T-helper 17 cell (primary cell): Measurements from ENCODE around the gene TRPC4AP. TPM values are rescaled to one million over a fixed set of nuclear protein-coding genes. Genes with fewer than 3 reads are reported as not detected.

ENCODE experiments used
- ATAC-seq: fragments of 150-1000 bp; cut with Tn5 transposase; 2 replicates; pipeline ENCODE4 v1.10.0; 2021; ENCODE audit warnings: mild to moderate bottlenecking, moderate library complexity
- DNase-seq, 3 donors: peaks; one replicate each; pipeline versions ENCODE4 v3.0.0 to v3.0.0-alpha.2; 2020 to 2021
- H3K9me3 ChIP-seq: one replicate; pipeline ENCODE4 v1.7.0; 2013; ENCODE audit warnings: low read length, mild to moderate bottlenecking; ENCODE audit not compliant: control insufficient read depth, poor library complexity, severe bottlenecking
- H3K27ac Mint-ChIP-seq: one replicate; pipeline ENCODE4 v1.8.0; 2022; ENCODE audit warnings: mild to moderate bottlenecking, moderate library complexity, mixed read lengths
- H3K27me3 Mint-ChIP-seq: one replicate; pipeline ENCODE4 v1.8.0; 2022; ENCODE audit warnings: mixed read lengths
- H3K36me3 Mint-ChIP-seq: one replicate; pipeline ENCODE4 v1.8.0; 2022; ENCODE audit warnings: low read depth, mixed read lengths
- H3K4me1 Mint-ChIP-seq: one replicate; pipeline ENCODE4 v1.8.0; 2022; ENCODE audit warnings: mild to moderate bottlenecking, mixed read lengths
- H3K4me3 Mint-ChIP-seq: one replicate; pipeline ENCODE4 v1.8.0; 2022; ENCODE audit warnings: mild to moderate bottlenecking, moderate library complexity, mixed read lengths
- total RNA-seq, 4 donors: library from RNA in 2 of 4; stranded (reverse) in 2 of 4; gene quantifications; one replicate each; pipeline ENCODE4 v1.2.3 and lab custom pipeline; 2022 to 2026

TRPC4AP gene
- total RNA-seq, 2 donors from 2014 or later, result 50.8 to 52.7 TPM

DNA sequence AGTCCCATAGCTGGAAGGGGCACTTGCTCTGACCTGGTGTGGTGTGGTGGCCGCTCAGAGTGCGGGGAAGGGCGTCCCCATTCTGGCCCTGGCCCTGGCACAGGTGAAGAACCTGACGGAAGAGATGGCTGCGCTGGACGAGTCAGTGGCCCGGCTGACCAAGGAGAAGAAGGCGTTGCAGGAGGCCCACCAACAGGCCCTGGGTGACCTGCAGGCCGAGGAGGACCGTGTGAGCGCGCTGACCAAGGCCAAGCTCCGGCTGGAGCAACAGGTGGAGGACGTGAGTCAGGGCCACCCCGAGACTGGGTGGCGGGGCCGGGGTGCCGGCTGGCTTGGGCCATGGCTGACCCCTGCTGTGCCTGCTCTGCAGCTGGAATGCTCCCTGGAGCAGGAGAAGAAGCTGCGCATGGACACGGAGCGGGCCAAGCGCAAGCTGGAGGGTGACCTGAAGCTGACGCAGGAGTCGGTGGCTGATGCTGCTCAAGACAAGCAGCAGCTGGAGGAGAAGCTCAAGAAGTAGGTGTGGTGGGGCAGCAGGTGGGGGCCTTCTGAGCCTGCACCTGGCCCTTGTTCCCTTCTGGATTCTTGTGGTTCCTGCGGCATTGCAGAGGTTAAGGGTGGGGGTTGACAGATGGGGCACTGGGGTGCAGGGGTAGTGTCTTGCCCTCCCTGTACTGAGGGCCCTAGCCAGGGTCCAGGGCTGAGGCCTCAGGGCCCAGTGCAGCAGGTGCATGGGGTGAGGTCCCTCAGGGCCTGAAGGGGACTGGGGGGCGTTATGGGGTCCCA is 96.2 kb downstream of the TRPC4AP start:
- peaks cover 17% of the 10 kb centered on the region for H3K36me3 Mint-ChIP-seq

DNA sequence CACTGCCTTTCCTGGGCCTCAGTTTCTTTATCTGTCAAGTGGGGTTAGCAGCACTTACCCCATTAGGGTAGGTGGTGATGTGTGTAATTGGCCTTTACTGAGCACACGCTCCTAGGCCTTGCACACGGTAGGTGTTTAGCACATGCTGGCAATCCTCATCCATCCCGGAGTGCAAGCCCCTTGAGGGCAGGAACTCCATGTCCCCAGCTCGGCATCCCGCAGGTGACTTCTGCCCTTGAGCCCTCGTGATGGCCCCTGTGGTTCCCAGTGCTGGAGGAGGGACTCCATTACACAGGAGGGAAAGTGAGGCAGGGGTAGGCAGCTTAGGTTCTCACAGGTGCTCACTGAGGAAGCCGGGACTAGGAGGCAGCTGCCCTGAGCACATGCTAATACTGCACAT is 96.9 kb downstream of the TRPC4AP start:
- no peak overlapping the region for H3K27ac Mint-ChIP-seq
- H3K36me3 Mint-ChIP-seq, result peaks cover 17% of the 10 kb centered on the region
- ATAC-seq (no peak), DNase-seq (no peak)
- no peaks in the 10 kb centered on the region for H3K27me3 Mint-ChIP-seq
- no peak overlapping the region for H3K4me3 Mint-ChIP-seq
- H3K4me1 Mint-ChIP-seq, result peaks cover 10% of the 10 kb centered on the region
- no peaks in the 10 kb centered on the region for H3K9me3 ChIP-seq

More for the DNA sequence above, 96.2 kb downstream of the TRPC4AP start:
- Mint-ChIP-seq H3K27me3 (no peaks in the 10 kb centered on the region), H3K4me3 (no peak overlapping the region), H3K27ac (no peak overlapping the region), H3K4me1 (peaks cover 13% of the 10 kb centered on the region)
- H3K9me3 ChIP-seq, result no peaks in the 10 kb centered on the region
- DNase-seq, result no peak
- ATAC-seq, result no peak

DNA sequence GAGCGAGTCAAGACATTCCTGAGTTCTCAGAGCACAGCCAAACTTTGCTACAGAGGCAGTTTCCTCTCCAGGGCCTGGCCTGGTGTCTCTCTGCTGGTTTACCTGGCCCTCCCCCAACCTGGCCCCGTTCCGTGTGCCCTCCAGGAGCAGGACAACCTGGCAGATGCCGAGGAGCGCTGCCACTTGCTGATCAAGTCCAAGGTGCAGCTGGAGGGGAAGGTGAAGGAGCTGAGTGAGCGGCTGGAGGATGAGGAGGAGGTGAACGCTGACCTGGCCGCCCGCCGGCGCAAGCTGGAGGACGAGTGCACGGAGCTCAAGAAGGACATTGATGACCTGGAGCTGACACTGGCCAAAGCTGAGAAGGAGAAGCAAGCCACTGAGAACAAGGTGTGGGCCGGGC is 97.4 kb downstream of the TRPC4AP start:
- no peak overlapping the region for H3K4me3 Mint-ChIP-seq
- H3K36me3 Mint-ChIP-seq, result peaks cover 17% of the 10 kb centered on the region
- H3K27me3 Mint-ChIP-seq, result no peaks in the 10 kb centered on the region
- no peaks in the 10 kb centered on the region for H3K9me3 ChIP-seq
- DNase-seq (no peak), ATAC-seq (no peak)
- peaks cover 10% of the 10 kb centered on the region for H3K4me1 Mint-ChIP-seq
- no peak overlapping the region for H3K27ac Mint-ChIP-seq

DNA sequence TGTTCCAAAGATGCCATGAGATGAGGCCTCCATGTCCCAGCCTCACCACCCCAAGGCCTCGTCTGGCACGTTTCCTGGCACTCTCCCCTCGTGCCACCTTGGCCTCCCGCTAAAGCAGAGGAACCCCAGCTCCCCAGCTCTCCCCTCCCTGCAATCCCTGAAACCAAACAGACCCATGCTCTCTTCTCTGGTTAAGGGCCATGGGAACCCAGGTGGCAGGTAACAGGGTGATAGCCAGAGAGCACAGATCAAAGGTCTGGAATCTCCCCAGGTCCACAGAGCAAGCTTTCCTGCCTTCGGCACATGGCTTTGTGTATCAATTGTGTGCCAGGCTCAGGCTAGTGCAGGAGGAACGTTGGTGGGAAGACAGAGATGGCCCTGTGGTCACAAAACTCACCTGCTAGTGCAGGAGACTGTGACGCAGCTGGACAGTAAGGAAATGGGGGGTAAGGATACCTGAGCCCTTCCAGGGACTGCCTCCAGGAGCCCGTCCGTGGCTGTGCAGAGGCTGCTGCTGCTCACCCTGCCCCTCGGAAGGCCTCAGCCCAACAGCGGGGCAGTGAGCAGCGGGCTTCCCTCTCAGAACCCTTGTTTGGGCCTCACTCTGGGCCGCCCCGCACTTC is 98.0 kb downstream of the TRPC4AP start:
- no peaks in the 10 kb centered on the region for H3K27me3 Mint-ChIP-seq
- H3K4me1 Mint-ChIP-seq, result peaks cover 10% of the 10 kb centered on the region
- no peaks in the 10 kb centered on the region for H3K9me3 ChIP-seq
- no peak for DNase-seq
- H3K36me3 Mint-ChIP-seq, result peaks cover 17% of the 10 kb centered on the region
- no peak for ATAC-seq
- no peak overlapping the region for H3K27ac Mint-ChIP-seq
- H3K4me3 Mint-ChIP-seq, result no peak overlapping the region

DNA sequence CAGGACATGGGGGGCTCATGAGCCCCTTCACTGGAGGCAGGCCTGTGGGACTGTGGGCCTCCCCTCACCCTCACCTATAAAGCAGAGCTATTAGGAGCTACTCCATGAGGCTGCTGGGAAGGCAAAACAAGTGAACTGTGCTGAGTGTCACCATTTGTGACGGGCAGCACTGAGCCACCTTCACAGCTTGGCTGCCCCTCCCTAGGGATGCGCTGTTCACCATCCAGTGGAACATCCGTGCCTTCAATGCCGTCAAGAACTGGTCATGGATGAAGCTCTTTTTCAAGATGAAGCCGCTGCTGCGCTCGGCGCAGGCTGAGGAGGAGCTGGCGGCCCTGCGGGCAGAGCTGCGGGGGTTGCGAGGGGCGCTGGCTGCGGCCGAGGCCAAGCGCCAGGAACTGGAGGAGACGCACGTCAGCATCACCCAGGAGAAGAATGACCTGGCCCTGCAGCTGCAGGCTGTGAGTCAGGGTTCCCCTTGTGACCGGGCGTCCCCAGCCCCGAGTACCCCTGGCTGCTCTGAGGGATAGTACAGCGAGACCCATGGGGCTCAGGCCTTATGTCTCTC is 98.6 kb downstream of the TRPC4AP start:
- peaks cover 14% of the 10 kb centered on the region for H3K36me3 Mint-ChIP-seq
- no peak for ATAC-seq
- H3K4me1 Mint-ChIP-seq, result peaks cover 9% of the 10 kb centered on the region
- no peaks in the 10 kb centered on the region for H3K27me3 Mint-ChIP-seq
- DNase-seq, result no peak
- no peak overlapping the region for H3K27ac Mint-ChIP-seq
- H3K9me3 ChIP-seq, result no peaks in the 10 kb centered on the region
- no peak overlapping the region for H3K4me3 Mint-ChIP-seq

DNA sequence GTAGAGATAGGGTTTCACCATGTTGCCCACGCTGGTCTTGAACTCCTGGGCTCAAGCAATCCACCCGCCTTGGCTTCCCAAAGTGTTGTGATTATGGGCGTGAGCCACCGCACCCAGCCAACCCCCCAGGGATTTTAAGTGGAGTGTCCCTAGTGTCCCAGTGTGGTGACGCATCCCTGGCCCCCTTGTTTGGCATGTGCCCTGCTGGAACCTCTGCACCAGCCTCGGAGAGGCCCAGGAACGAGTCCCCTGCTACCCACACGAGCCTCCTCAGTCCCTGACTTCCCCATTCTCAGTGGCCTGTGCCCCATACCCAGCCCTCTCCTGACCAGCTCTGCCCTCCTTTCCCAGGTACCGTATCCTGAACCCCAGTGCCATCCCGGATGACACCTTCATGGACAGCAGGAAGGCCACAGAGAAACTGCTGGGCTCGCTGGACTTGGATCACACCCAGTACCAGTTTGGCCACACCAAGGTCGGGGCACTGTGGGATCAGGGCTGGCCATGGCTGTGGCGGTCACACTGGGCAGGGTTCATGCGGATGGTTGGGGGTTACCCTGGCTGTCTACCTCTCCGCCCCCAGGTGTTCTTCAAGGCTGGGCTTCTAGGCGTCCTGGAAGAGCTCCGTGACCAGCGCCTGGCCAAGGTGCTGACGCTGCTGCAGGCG is 99.7 kb downstream of the TRPC4AP start:
- H3K27me3 Mint-ChIP-seq, result no peaks in the 10 kb centered on the region
- H3K36me3 Mint-ChIP-seq, result peaks cover 7% of the 10 kb centered on the region
- H3K27ac Mint-ChIP-seq, result no peak overlapping the region
- no peak for ATAC-seq
- H3K4me1 Mint-ChIP-seq, result peaks cover 8% of the 10 kb centered on the region
- H3K9me3 ChIP-seq, result no peaks in the 10 kb centered on the region
- DNase-seq, result no peak
- no peak overlapping the region for H3K4me3 Mint-ChIP-seq

DNA sequence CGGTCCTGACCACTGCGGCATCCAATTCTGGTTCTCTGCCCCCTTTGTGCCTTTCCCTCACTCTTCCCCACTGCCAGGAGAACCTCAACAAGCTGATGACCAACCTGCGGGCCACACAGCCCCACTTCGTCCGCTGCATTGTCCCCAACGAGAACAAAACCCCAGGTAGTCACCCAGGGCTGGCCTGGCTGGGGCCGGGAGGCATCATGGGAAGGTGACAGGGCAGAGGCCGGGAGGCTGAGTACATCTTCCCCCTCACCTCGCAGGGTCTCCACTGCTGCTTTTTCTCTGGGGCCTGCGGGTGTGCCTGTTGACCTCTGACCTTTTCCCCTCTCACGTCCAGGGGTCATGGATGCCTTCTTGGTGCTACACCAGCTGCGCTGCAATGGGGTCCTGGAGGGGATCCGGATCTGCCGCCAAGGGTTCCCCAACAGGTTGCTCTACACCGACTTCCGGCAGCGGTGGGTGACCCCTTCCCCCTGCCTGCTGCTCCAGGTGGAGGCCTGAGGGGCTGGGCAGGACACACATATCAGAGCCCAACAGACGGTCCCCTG is 101.9 kb downstream of the TRPC4AP start:
- H3K27me3 Mint-ChIP-seq, result peaks cover 2% of the 10 kb centered on the region
- H3K4me3 Mint-ChIP-seq, result no peak overlapping the region
- H3K36me3 Mint-ChIP-seq, result no peaks in the 10 kb centered on the region
- DNase-seq (no peak), ATAC-seq (no peak)
- H3K9me3 ChIP-seq, result no peaks in the 10 kb centered on the region
- no peak overlapping the region for H3K27ac Mint-ChIP-seq
- H3K4me1 Mint-ChIP-seq, result peaks cover 3% of the 10 kb centered on the region

DNA sequence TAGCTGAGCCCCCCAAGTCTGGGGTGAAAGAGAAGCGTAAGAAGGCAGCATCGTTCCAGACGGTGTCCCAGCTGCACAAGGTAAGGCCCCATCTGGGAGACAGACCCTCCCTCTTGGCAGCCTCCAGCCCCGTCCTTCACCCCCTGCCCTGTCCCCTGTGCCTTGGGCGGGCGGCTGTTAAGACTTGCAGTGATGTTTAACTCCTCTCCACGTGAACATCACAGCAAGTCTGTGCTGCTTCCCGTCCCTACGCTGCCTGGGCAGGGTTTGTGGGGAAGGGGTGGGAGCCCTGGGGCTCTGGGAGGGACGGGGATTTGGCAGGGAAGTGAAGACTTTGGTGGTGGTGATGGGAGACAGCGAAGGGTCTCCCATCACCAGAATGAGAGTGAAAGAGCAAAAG is 102.4 kb downstream of the TRPC4AP start:
- H3K4me1 Mint-ChIP-seq, result peaks cover 3% of the 10 kb centered on the region
- H3K4me3 Mint-ChIP-seq, result no peak overlapping the region
- DNase-seq, result no peak
- no peaks in the 10 kb centered on the region for H3K9me3 ChIP-seq
- no peak for ATAC-seq
- H3K36me3 Mint-ChIP-seq, result no peaks in the 10 kb centered on the region
- H3K27ac Mint-ChIP-seq, result no peak overlapping the region
- peaks cover 7% of the 10 kb centered on the region for H3K27me3 Mint-ChIP-seq

DNA sequence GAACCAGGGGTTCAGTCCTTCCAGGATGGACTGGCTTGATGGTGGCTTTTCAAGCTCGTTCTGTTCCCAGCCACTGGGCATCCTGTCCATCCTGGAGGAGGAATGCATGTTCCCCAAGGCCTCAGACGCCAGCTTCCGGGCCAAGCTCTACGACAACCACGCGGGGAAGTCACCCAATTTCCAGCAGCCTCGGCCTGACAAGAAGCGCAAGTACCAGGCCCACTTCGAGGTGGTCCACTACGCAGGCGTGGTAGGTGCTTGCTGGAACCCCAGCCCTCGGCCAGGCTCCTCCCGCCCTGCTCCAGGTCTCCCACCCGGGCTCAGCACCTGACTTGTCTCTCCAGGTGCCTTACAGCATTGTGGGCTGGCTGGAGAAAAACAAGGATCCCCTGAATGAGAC is 102.9 kb downstream of the TRPC4AP start:
- peaks cover 9% of the 10 kb centered on the region for H3K27me3 Mint-ChIP-seq
- H3K9me3 ChIP-seq, result no peaks in the 10 kb centered on the region
- DNase-seq (no peak), ATAC-seq (no peak)
- no peaks in the 10 kb centered on the region for H3K36me3 Mint-ChIP-seq
- no peak overlapping the region for H3K4me3 Mint-ChIP-seq
- H3K27ac Mint-ChIP-seq, result no peak overlapping the region
- peaks cover 3% of the 10 kb centered on the region for H3K4me1 Mint-ChIP-seq

DNA sequence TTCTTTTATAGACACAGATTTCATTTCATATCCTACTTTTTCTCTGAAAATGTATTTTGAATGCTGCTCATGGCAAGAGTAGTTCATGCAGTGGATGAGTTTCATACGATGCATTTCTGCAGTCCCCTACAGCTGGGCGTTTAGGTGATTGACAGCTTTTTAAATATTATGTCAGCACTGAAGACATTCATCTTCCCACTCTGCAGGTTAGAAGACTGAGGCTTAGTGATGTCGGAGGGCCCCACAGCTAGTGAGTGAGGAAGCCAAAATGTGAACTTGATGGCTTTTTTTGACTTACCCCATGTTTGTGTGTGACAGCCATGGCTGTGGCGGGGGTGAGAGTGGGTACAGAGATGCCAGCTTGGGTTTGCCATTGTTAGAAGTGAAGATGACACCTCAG is 103.5 kb downstream of the TRPC4AP start:
- peaks cover 10% of the 10 kb centered on the region for H3K27me3 Mint-ChIP-seq
- no peak overlapping the region for H3K4me3 Mint-ChIP-seq
- H3K36me3 Mint-ChIP-seq, result no peaks in the 10 kb centered on the region
- no peak for DNase-seq
- H3K4me1 Mint-ChIP-seq, result peaks cover 3% of the 10 kb centered on the region
- no peaks in the 10 kb centered on the region for H3K9me3 ChIP-seq
- H3K27ac Mint-ChIP-seq, result no peak overlapping the region
- no peak for ATAC-seq

DNA sequence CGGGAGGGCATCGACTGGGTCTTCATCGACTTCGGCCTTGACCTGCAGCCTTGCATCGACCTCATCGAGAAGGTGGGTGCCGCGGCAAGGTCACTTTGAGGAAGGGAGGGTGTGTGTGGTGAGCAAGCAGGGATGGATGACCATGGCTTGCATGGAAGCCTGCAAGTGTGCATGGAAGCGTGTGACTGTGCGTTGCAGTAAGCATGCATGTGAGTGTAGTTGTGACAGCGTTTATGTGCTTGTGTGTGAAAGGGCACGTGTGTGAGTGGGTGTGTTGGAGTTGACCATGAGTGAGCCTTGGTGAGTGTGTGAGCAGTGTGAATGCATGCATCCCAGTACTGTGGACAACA is 104.4 kb downstream of the TRPC4AP start:
- H3K9me3 ChIP-seq, result no peaks in the 10 kb centered on the region
- ATAC-seq (no peak), DNase-seq (no peak)
- Mint-ChIP-seq H3K27ac (no peak overlapping the region), H3K36me3 (no peaks in the 10 kb centered on the region), H3K27me3 (peaks cover 18% of the 10 kb centered on the region), H3K4me3 (no peak overlapping the region), H3K4me1 (peaks cover 5% of the 10 kb centered on the region)

DNA sequence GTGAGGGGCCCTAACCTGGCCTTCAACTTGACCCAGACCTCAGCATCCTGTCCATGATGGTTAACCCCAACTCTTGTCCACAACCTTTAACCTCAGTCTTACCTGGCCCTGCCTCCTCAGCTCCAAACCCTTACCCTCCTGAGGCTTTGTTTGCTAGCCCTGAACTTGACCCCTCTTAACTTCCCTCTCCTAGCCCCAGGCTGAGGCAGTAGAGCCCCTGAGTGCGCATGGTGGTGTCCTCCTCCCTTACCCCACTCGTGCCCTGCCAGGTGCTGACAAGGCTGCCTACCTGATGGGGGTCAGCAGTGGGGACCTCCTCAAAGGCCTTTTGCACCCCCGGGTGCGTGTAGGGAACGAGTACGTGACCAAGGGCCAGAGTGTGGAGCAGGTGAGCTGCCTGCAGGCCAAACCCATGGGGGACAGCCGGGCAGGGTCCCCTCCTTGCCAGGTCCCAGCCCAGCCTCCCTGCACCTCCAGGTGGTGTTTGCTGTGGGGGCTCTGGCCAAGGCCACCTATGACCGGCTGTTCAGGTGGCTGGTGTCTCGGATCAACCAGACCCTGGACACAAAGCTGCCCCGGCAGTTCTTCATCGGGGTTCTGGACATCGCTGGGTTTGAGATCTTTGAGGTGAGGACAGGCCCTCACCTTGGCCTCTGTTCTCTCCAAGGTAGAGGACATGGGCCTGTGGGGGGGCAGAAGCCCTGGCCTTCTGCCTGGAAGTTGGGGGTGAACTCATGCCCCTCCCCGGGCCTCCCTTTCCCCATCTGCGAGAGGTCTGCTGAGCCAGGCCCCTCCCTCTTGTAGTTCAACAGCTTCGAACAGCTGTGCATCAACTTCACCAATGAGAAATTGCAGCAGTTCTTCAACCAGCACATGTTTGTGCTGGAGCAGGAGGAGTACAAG is 105.1 kb downstream of the TRPC4AP start:
- Mint-ChIP-seq H3K4me3 (no peak overlapping the region), H3K4me1 (peaks cover 5% of the 10 kb centered on the region), H3K36me3 (no peaks in the 10 kb centered on the region), H3K27ac (no peak overlapping the region), H3K27me3 (peaks cover 24% of the 10 kb centered on the region)
- H3K9me3 ChIP-seq, result no peaks in the 10 kb centered on the region
- DNase-seq (no peak), ATAC-seq (no peak)
